Effector memory CD4-positive, alpha-beta T cell (primary cell): ENCODE results near the gene KRTAP19-6.

Experiments used
- DNase-seq, 3 donors: peaks; one replicate each; pipeline ENCODE4 v3.0.0-alpha.2; 2020
- H3K27ac ChIP-seq: 2 replicates; pipeline ENCODE4 v1.7.0; 2013; ENCODE audit warnings: mild to moderate bottlenecking, low read length, moderate library complexity; ENCODE audit not compliant: insufficient read depth, poor library complexity, severe bottlenecking
- H3K27me3 ChIP-seq: replicated peaks from 2 replicates; pipeline ENCODE4 v1.7.0; 2013; ENCODE audit warnings: mild to moderate bottlenecking, low read length; ENCODE audit not compliant: insufficient read depth, control insufficient read depth, poor library complexity, severe bottlenecking
- H3K36me3 ChIP-seq: 2 replicates; pipeline ENCODE4 v1.7.0; 2013; ENCODE audit warnings: mild to moderate bottlenecking, low read length, moderate library complexity; ENCODE audit not compliant: control insufficient read depth, insufficient read depth
- H3K4me1 ChIP-seq: 2 replicates; pipeline ENCODE4 v1.7.0; 2013; ENCODE audit warnings: low read length, mild to moderate bottlenecking; ENCODE audit not compliant: control insufficient read depth, insufficient read depth, poor library complexity, severe bottlenecking
- H3K4me3 ChIP-seq: 2 replicates; pipeline ENCODE4 v1.7.0; 2013; ENCODE audit warnings: low read length, low read depth, mild to moderate bottlenecking; ENCODE audit not compliant: insufficient read depth, poor library complexity, severe bottlenecking
- H3K9me3 ChIP-seq: 2 replicates; pipeline ENCODE4 v1.7.0; 2013; ENCODE audit warnings: mild to moderate bottlenecking, low read length, moderate library complexity; ENCODE audit not compliant: control insufficient read depth
- total RNA-seq, 3 donors: gene quantifications; one replicate each; lab custom pipeline; 2026; lab: John Stamatoyannopoulos, UW

KRTAP19-6 gene
- 0 reads per million in 3 donors for total RNA-seq

- Histone ChIP-seq H3K4me1 (no peaks in the 10 kb centered on the region), H3K27ac (no peak within 1 kb of the TSS), H3K4me3 (no peak within 1 kb of the TSS), H3K9me3 (no peaks in the 10 kb centered on the region), H3K27me3 (no peaks in the 10 kb centered on the region), H3K36me3 (no peaks in the 10 kb centered on the region)
- no peak for DNase-seq
Measured at GRCh38 chr21:30541764-30542163, at the start of gene KRTAP19-6. Gene KRTAP19-6, minus strand, starts transcription at chr21:30541864. Its CDS starts 31 bp downstream, at chr21:30541833.

GRCh38 chr21:30590297-30590696 lies 48.6 kb upstream of the KRTAP19-6 start, which contains the start of gene KRTAP22-2:
Gene KRTAP22-2, minus strand, starts transcription at chr21:30590397.
- Histone ChIP-seq H3K36me3 (no peaks in the 10 kb centered on the region), H3K4me3 (no peak within 1 kb of the TSS), H3K4me1 (no peaks in the 10 kb centered on the region), H3K27me3 (no peaks in the 10 kb centered on the region), H3K9me3 (no peaks in the 10 kb centered on the region), H3K27ac (no peak within 1 kb of the TSS)
- no peak for DNase-seq

GRCh38 chr21:30582870-30583269 lies 41.2 kb upstream of the KRTAP19-6 start:
- no peaks in the 10 kb centered on the region for H3K4me1 ChIP-seq
- no peaks in the 10 kb centered on the region for H3K36me3 ChIP-seq
- no peaks in the 10 kb centered on the region for H3K27me3 ChIP-seq
- no peak overlapping the region for H3K4me3 ChIP-seq
- no peak for DNase-seq
- no peak overlapping the region for H3K27ac ChIP-seq
- H3K9me3 ChIP-seq: no peaks in the 10 kb centered on the region

GRCh38 chr21:30580132-30580531 lies 38.5 kb upstream of the KRTAP19-6 start:
- no peak overlapping the region for H3K27ac ChIP-seq
- H3K4me1 ChIP-seq: no peaks in the 10 kb centered on the region
- H3K9me3 ChIP-seq: no peaks in the 10 kb centered on the region
- no peak overlapping the region for H3K4me3 ChIP-seq
- H3K36me3 ChIP-seq: no peaks in the 10 kb centered on the region
- DNase-seq: no peak
- H3K27me3 ChIP-seq: no peaks in the 10 kb centered on the region

GRCh38 chr21:30579346-30579745 lies 37.7 kb upstream of the KRTAP19-6 start:
- Histone ChIP-seq H3K9me3 (no peaks in the 10 kb centered on the region), H3K27ac (no peak overlapping the region), H3K4me3 (no peak overlapping the region), H3K27me3 (no peaks in the 10 kb centered on the region), H3K4me1 (no peaks in the 10 kb centered on the region), H3K36me3 (no peaks in the 10 kb centered on the region)
- DNase-seq: no peak

GRCh38 chr21:30577766-30578165 lies 36.1 kb upstream of the KRTAP19-6 start:
- H3K27me3 ChIP-seq: no peaks in the 10 kb centered on the region
- DNase-seq: no peak
- H3K36me3 ChIP-seq: no peaks in the 10 kb centered on the region
- no peaks in the 10 kb centered on the region for H3K4me1 ChIP-seq
- H3K27ac ChIP-seq: no peak overlapping the region
- no peaks in the 10 kb centered on the region for H3K9me3 ChIP-seq
- H3K4me3 ChIP-seq: no peak overlapping the region

- Histone ChIP-seq H3K4me3 (no peak overlapping the region), H3K27ac (no peak overlapping the region), H3K36me3 (no peaks in the 10 kb centered on the region), H3K9me3 (no peaks in the 10 kb centered on the region), H3K27me3 (no peaks in the 10 kb centered on the region), H3K4me1 (no peaks in the 10 kb centered on the region)
- DNase-seq: no peak
Measured at GRCh38 chr21:30567617-30568016, 26.0 kb upstream of the KRTAP19-6 start.

- DNase-seq: no peak
- Histone ChIP-seq H3K27me3 (no peaks in the 10 kb centered on the region), H3K27ac (no peak overlapping the region), H3K4me3 (no peak overlapping the region), H3K4me1 (no peaks in the 10 kb centered on the region), H3K9me3 (no peaks in the 10 kb centered on the region), H3K36me3 (no peaks in the 10 kb centered on the region)
Measured at GRCh38 chr21:30563630-30564029, 22.0 kb upstream of the KRTAP19-6 start.

- Histone ChIP-seq H3K9me3 (no peaks in the 10 kb centered on the region), H3K27ac (no peak overlapping the region), H3K27me3 (no peaks in the 10 kb centered on the region), H3K4me1 (no peaks in the 10 kb centered on the region), H3K4me3 (no peak overlapping the region), H3K36me3 (no peaks in the 10 kb centered on the region)
- no peak for DNase-seq
Measured at GRCh38 chr21:30563072-30563471, 21.4 kb upstream of the KRTAP19-6 start.

GRCh38 chr21:30561957-30562356 lies 20.3 kb upstream of the KRTAP19-6 start:
- no peak for DNase-seq
- no peaks in the 10 kb centered on the region for H3K36me3 ChIP-seq
- no peaks in the 10 kb centered on the region for H3K4me1 ChIP-seq
- no peak overlapping the region for H3K27ac ChIP-seq
- H3K9me3 ChIP-seq: no peaks in the 10 kb centered on the region
- H3K27me3 ChIP-seq: no peaks in the 10 kb centered on the region
- no peak overlapping the region for H3K4me3 ChIP-seq
